PC-3 (cell line): Measurements from ENCODE around the gene BCKDHB. TPM values are rescaled to one million over a fixed set of nuclear protein-coding genes. Genes with fewer than 3 reads are reported as not detected.

Source experiments
- ATAC-seq: fragments of 200-7000 bp; cut with Tn5 transposase; 2 replicates; pipeline ENCODE4 v1.9.1; 2020; ENCODE audit warnings: mild to moderate bottlenecking, moderate library complexity
- BruUV-seq: library from RNA; stranded (reverse); fragments of 400-500 nt; replicated peaks from 2 replicates; lab custom pipeline; 2021; lab: Mats Ljungman, UMichigan
- CTCF ChIA-PET: fragments of 300-600 bp; sonication (Branson Sonifier 250); formaldehyde crosslinking; loops from one replicate; lab custom pipeline; 2022; ENCODE audit warnings: antibody characterized with exemption; lab: Charles Lee
- POLR2A ChIA-PET: fragments of 300-600 bp; sonication (Branson Sonifier 250); formaldehyde crosslinking; loops from one replicate; lab custom pipeline; 2022; ENCODE audit warnings: antibody characterized with exemption; ENCODE audit not compliant: unreplicated experiment; lab: Charles Lee
- DNase-seq: peaks from one replicate; pipeline ENCODE4 v3.0.0-alpha.2; 2015
- H2AFZ ChIP-seq: fragments of 300-600 bp; sonication (generic); 2 replicates; pipeline ENCODE4 v1.6.0; 2016; ENCODE audit warnings: antibody characterized with exemption, low read length
- H3F3A ChIP-seq: fragments of 300-600 bp; sonication (generic); one replicate; pipeline ENCODE4 v1.6.0; 2017; ENCODE audit warnings: antibody characterized with exemption, low read length, control low read depth, mild to moderate bottlenecking; ENCODE audit not compliant: unreplicated experiment
- H3K27ac ChIP-seq: fragments of 300-600 bp; sonication (generic); 2 replicates; pipeline ENCODE4 v1.5.1; 2016; ENCODE audit warnings: mild to moderate bottlenecking, low read length
- H3K27me3 ChIP-seq: fragments of 300-600 bp; sonication (generic); 2 replicates; pipeline ENCODE4 v1.6.1; 2016; ENCODE audit warnings: low read length, mixed read lengths
- H3K36me3 ChIP-seq: fragments of 300-600 bp; sonication (generic); 2 replicates; pipeline ENCODE4 v1.6.1; 2016; ENCODE audit warnings: low read depth, mixed run types, low read length, mixed read lengths
- H3K4me1 ChIP-seq: fragments of 300-600 bp; sonication (generic); 2 replicates; pipeline ENCODE4 v1.5.1; 2016; ENCODE audit warnings: low read length; ENCODE audit not compliant: insufficient read depth
- H3K4me2 ChIP-seq: fragments of 300-600 bp; sonication (generic); 2 replicates; pipeline ENCODE4 v1.6.0; 2016; ENCODE audit warnings: low read length
- H3K4me3 ChIP-seq: fragments of 300-600 bp; sonication (generic); 2 replicates; pipeline ENCODE4 v1.5.1; 2016; ENCODE audit warnings: mild to moderate bottlenecking, low read length, mixed read lengths
- H3K79me2 ChIP-seq: fragments of 300-600 bp; sonication (generic); 2 replicates; pipeline ENCODE4 v1.6.1; 2017; ENCODE audit warnings: low read length, mixed read lengths
- H3K9ac ChIP-seq: fragments of 300-600 bp; sonication (generic); 2 replicates; pipeline ENCODE4 v1.6.0; 2016; ENCODE audit warnings: mild to moderate bottlenecking, low read length
- H3K9me2 ChIP-seq: fragments of 300-600 bp; sonication (generic); replicated peaks from 2 replicates; pipeline ENCODE4 v1.6.1; 2016; ENCODE audit warnings: mixed run types, low read length, mixed read lengths
- H3K9me3 ChIP-seq: fragments of 300-600 bp; sonication (generic); 2 replicates; pipeline ENCODE4 v1.6.1; 2016; ENCODE audit warnings: low read length, mixed read lengths
- H4K20me1 ChIP-seq: fragments of 300-600 bp; sonication (generic); 2 replicates; pipeline ENCODE4 v1.6.1; 2016; ENCODE audit warnings: low read length, mixed read lengths
- CTCF ChIP-seq: fragments of 300-600 bp; sonication (generic); conservative IDR thresholded peaks from 2 replicates; pipeline ENCODE4 v1.5.1; 2017; ENCODE audit warnings: antibody characterized with exemption, low read depth, mild to moderate bottlenecking, low read length
- EZH2 ChIP-seq: fragments of 300-600 bp; sonication (generic); IDR thresholded peaks from one replicate; pipeline ENCODE4 v1.6.1; 2017; ENCODE audit warnings: antibody characterized with exemption, mild to moderate bottlenecking, low read length; ENCODE audit not compliant: unreplicated experiment
- EZH2phosphoT487 ChIP-seq: fragments of 300-600 bp; sonication (generic); IDR thresholded peaks from 2 replicates; pipeline ENCODE4 v1.6.1; 2018; ENCODE audit warnings: mild to moderate bottlenecking, antibody characterized with exemption, low read length, borderline replicate concordance
- intact Hi-C: fragments of 100-400 bp; cut with micrococcal nuclease; formaldehyde crosslinking; loops from 2 replicates; pipeline ENCODE4 v1.9.0; 2023
- total RNA-seq: library from RNA; depleted of rRNA; stranded (reverse); fragments of >200 nt; gene quantifications from 2 replicates; pipeline ENCODE4 v1.2.3, GENCODE V29; 2014

The BCKDHB gene
- total RNA-seq, 1 experiment from 2014 or later, result 9.9 TPM

- ATAC-seq, result no peak
- CTCF ChIA-PET, result no interaction called here
- no peaks in the 10 kb centered on the region for H3F3A ChIP-seq
These were observed 233.8 kb downstream of the BCKDHB start for GRCh38 chr6:80340280-80340679.

GRCh38 chr6:80340686-80341085 lies 234.2 kb downstream of the BCKDHB start:
- ChIA-PET CTCF (no interaction called here), POLR2A (no interaction called here)
- TF ChIP-seq EZH2 (no peak), EZH2phosphoT487 (no peak), CTCF (no peak)
- H3K9me3 ChIP-seq, result no peaks in the 10 kb centered on the region
- no peak overlapping the region for H3K9ac ChIP-seq
- H4K20me1 ChIP-seq, result no peaks in the 10 kb centered on the region
- intact Hi-C loops, result no loop called here
- H3K9me2 ChIP-seq, result no peaks in the 10 kb centered on the region
- no TSS peak for BruUV-seq
- no peaks in the 10 kb centered on the region for H3F3A ChIP-seq
- no peak overlapping the region for H3K27ac ChIP-seq
- H3K36me3 ChIP-seq, result no peaks in the 10 kb centered on the region
- no peaks in the 10 kb centered on the region for H3K4me1 ChIP-seq
- DNase-seq, result no peak
- ATAC-seq, result no peak
- no peak overlapping the region for H3K4me3 ChIP-seq
- no peaks in the 10 kb centered on the region for H3K27me3 ChIP-seq
- H3K79me2 ChIP-seq, result no peaks in the 10 kb centered on the region
- no peak overlapping the region for H2AFZ ChIP-seq
- no peak overlapping the region for H3K4me2 ChIP-seq

More at GRCh38 chr6:80340280-80340679, 233.8 kb downstream of the BCKDHB start:
- Histone ChIP-seq H3K79me2 (no peaks in the 10 kb centered on the region), H2AFZ (no peak overlapping the region), H4K20me1 (no peaks in the 10 kb centered on the region), H3K9me3 (no peaks in the 10 kb centered on the region), H3K27me3 (no peaks in the 10 kb centered on the region), H3K4me3 (no peak overlapping the region), H3K27ac (no peak overlapping the region), H3K4me1 (no peaks in the 10 kb centered on the region), H3K9me2 (no peaks in the 10 kb centered on the region), H3K4me2 (no peak overlapping the region), H3K36me3 (no peaks in the 10 kb centered on the region), H3K9ac (no peak overlapping the region)
- no TSS peak for BruUV-seq
- TF ChIP-seq CTCF (no peak), EZH2phosphoT487 (no peak), EZH2 (no peak)
- no peak for DNase-seq
- intact Hi-C loops, result no loop called here
- POLR2A ChIA-PET, result no interaction called here

GRCh38 chr6:80341330-80341729 lies 234.9 kb downstream of the BCKDHB start:
- Histone ChIP-seq H3K27me3 (no peaks in the 10 kb centered on the region), H3K4me3 (no peak overlapping the region), H3K4me2 (no peak overlapping the region), H3F3A (no peaks in the 10 kb centered on the region), H3K9me3 (no peaks in the 10 kb centered on the region), H3K36me3 (no peaks in the 10 kb centered on the region), H4K20me1 (no peaks in the 10 kb centered on the region), H2AFZ (no peak overlapping the region), H3K79me2 (no peaks in the 10 kb centered on the region), H3K9ac (no peak overlapping the region), H3K27ac (no peak overlapping the region), H3K4me1 (no peaks in the 10 kb centered on the region), H3K9me2 (no peaks in the 10 kb centered on the region)
- BruUV-seq, result no TSS peak
- TF ChIP-seq CTCF, result no peak
- no peak for TF ChIP-seq EZH2
- TF ChIP-seq EZH2phosphoT487, result no peak
- CTCF ChIA-PET, result no interaction called here
- DNase-seq, result no peak
- POLR2A ChIA-PET, result no interaction called here
- ATAC-seq, result no peak
- intact Hi-C loops, result no loop called here
